ENCODE results near the gene ARNT2. TPM values are rescaled to one million over a fixed set of nuclear protein-coding genes. Genes with fewer than 3 reads are reported as not detected.

The ARNT2 gene
- polyA plus RNA-seq, 3 donors, result 58.3 to 63.3 (median 59.3) TPM

GRCh38 chr15:80402339-80402738 lies 1.8 kb upstream of the ARNT2 start:
- no peak for DNase-seq (ENCODE audit: extremely low read depth in 1 of 11, low read depth in 9 of 11, low spot score in 4 of 11)

- no peak for DNase-seq (ENCODE audit: extremely low read depth in 1 of 11, low read depth in 9 of 11, low spot score in 4 of 11)
Observed at GRCh38 chr15:80403712-80404056, 498 bp upstream of the ARNT2 start.

GRCh38 chr15:80404761-80405553 lies 775 bp downstream of the ARNT2 start:
- peak in 4 of 11 donors; percentile 36 to 48 (median 42) for DNase-seq (ENCODE audit: extremely low read depth in 1 of 11, low read depth in 9 of 11, low spot score in 4 of 11)

GRCh38 chr15:80405554-80405850 lies 1.3 kb downstream of the ARNT2 start:
- no peak for DNase-seq (ENCODE audit: extremely low read depth in 1 of 11, low read depth in 9 of 11, low spot score in 4 of 11)

- no peak for DNase-seq (ENCODE audit: extremely low read depth in 1 of 11, low read depth in 9 of 11, low spot score in 4 of 11)
Observed at GRCh38 chr15:80405970-80406369, 1.8 kb downstream of the ARNT2 start.

- DNase-seq (ENCODE audit: extremely low read depth in 1 of 11, low read depth in 9 of 11, low spot score in 4 of 11), result no peak
Observed at GRCh38 chr15:80411788-80412288, 7.7 kb downstream of the ARNT2 start.

- DNase-seq (ENCODE audit: extremely low read depth in 1 of 11, low read depth in 9 of 11, low spot score in 4 of 11), result no peak
Observed at GRCh38 chr15:80414546-80415357, 10.6 kb downstream of the ARNT2 start.

GRCh38 chr15:80415358-80415670 lies 11.1 kb downstream of the ARNT2 start:
- no peak for DNase-seq (ENCODE audit: extremely low read depth in 1 of 11, low read depth in 9 of 11, low spot score in 4 of 11)

GRCh38 chr15:80416702-80417101 lies 12.5 kb downstream of the ARNT2 start:
- DNase-seq (ENCODE audit: extremely low read depth in 1 of 11, low read depth in 9 of 11, low spot score in 4 of 11), result no peak

GRCh38 chr15:80418892-80419537 lies 14.8 kb downstream of the ARNT2 start:
- DNase-seq (ENCODE audit: extremely low read depth in 1 of 11, low read depth in 9 of 11, low spot score in 4 of 11), result no peak

- DNase-seq (ENCODE audit: extremely low read depth in 1 of 11, low read depth in 9 of 11, low spot score in 4 of 11), result no peak
Observed at GRCh38 chr15:80419546-80419945, 15.4 kb downstream of the ARNT2 start.

- no peak for DNase-seq (ENCODE audit: extremely low read depth in 1 of 11, low read depth in 9 of 11, low spot score in 4 of 11)
Observed at GRCh38 chr15:80420658-80421057, 16.5 kb downstream of the ARNT2 start.

- no peak for DNase-seq (ENCODE audit: extremely low read depth in 1 of 11, low read depth in 9 of 11, low spot score in 4 of 11)
Observed at GRCh38 chr15:80423215-80423614, 19.0 kb downstream of the ARNT2 start.

GRCh38 chr15:80424381-80424780 lies 20.2 kb downstream of the ARNT2 start:
- DNase-seq (ENCODE audit: extremely low read depth in 1 of 11, low read depth in 9 of 11, low spot score in 4 of 11), result no peak

- DNase-seq (ENCODE audit: extremely low read depth in 1 of 11, low read depth in 9 of 11, low spot score in 4 of 11), result no peak
Observed at GRCh38 chr15:80426316-80426715, 22.1 kb downstream of the ARNT2 start.

- DNase-seq (ENCODE audit: extremely low read depth in 1 of 11, low read depth in 9 of 11, low spot score in 4 of 11), result no peak
Observed at GRCh38 chr15:80429964-80430363, 25.8 kb downstream of the ARNT2 start.

GRCh38 chr15:80431635-80432344 lies 27.6 kb downstream of the ARNT2 start:
- no peak for DNase-seq (ENCODE audit: extremely low read depth in 1 of 11, low read depth in 9 of 11, low spot score in 4 of 11)

- DNase-seq (ENCODE audit: extremely low read depth in 1 of 11, low read depth in 9 of 11, low spot score in 4 of 11), result no peak
Observed at GRCh38 chr15:80432345-80432702, 28.1 kb downstream of the ARNT2 start.

- no peak for DNase-seq (ENCODE audit: extremely low read depth in 1 of 11, low read depth in 9 of 11, low spot score in 4 of 11)
Observed at GRCh38 chr15:80433836-80434235, 29.7 kb downstream of the ARNT2 start.

All from renal cortex interstitium (tissue), 11 donors.